HG03280 (cell line): ENCODE data around the gene TNF.

ENCODE experiments used
- ATAC-seq: cut with Tn5 transposase; IDR thresholded peaks from one replicate; pipeline ENCODE4 v1.9.1; 2021; ENCODE audit warnings: mild to moderate bottlenecking, moderate library complexity; ENCODE audit not compliant: unreplicated experiment

The TNF gene

GRCh38 chr6:31575335-31575901, at the start of gene TNF:
TNF (plus strand) TSS chr6:31575565; CDS start chr6:31575742, 177 bp downstream.
- ATAC-seq = no peak

DNA sequence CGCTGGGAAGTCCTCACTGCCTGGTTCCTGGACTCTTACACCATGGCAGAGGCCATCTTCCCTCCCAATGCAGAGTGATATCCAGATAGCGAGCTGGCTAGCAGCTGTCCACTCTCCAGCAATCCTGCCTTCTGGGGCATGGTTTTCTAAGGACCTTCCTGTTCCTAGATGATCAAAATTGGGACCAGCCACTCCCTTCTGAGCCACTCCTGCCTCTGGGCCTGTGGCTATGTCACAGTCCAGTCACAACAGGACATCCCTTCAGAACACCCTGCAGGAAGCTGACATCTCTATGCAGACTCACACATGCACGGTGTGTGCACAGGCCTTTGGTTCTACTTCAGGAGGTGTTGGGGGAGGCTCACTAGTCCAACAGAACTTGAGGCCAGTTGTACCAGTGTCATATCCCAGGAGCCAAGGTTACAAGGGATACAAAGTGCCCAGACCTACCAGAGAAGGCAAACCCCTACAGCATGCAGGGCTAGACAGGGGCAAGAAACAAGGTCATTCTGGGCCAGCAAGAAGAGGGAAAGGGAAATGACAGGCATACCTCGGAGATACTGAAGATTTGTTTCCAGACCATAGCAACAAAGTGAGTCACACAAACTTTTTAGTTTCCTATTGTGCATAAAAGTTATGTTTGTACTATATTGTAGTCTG, 49.3 kb upstream of the TNF start:
- ATAC-seq = no peak

- no peak for ATAC-seq
Measured at GRCh38 chr6:31528307-31528777, 47.0 kb upstream of the TNF start.

DNA sequence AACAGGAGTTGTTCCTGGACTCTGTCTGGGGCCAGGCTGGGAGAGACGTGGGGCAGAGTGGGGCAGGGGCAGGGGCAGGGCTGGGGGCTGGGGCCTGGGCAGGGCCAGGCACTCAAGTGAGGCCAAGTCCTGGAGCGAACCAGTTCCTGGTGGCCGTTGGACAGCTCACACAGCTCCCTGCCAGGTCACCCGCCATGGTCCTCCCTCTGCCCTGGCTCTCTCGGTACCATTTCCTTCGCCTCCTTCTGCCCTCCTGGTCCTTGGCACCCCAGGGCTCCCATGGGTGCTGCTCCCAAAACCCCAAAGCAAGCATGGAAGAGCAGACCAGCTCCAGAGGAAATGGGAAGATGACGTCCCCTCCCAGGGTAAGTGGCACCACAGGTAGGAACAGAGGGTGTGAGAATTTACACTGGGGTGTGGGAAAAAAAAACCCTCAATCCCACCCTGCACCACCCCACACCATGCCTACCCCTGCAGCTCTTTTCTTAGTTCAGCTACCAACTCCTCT, 46.5 kb upstream of the TNF start, which contains the start of gene MCCD1:
MCCD1 (plus strand) TSS at position 142 of the 508 bp plus-strand sequence; CDS start at position 195, 53 bp downstream.
- no peak for ATAC-seq

DNA sequence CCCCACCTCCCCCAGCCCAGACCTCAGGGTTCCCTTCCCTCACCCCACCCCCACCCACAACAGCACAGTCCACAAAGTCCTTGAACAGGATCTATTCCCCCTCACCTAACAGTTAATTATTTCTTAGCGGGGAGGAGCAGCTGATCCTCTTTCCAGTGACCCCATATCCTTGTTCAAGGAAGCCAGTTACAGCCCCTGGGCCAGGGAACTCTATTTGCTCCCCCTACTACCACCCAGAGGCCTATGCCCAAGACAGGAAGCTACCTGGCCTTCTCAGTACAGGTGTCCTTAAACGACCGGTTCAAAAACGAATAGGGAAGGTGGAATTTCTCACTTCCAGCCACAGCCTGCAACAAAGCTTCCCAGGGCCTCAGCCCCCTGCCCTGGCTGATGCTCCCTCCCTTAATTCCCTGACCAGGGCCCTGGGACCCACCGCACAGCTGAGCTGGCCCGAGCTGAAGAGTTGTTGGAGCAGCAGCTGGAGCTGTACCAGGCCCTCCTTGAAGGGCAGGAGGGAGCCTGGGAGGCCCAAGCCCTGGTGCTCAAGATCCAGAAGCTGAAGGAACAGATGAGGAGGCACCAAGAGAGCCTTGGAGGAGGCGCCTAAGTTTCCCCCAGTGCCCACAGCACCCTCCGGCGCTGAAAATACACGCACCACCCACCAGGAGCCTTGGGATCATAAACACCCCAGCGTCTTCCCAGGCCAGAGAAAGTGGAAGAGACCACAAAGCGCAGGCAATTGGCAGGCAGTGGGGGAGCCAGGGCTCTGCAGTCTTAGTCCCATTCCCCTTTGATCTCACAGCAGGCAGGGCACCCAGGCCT, 45.8 kb upstream of the TNF start:
- no peak for ATAC-seq

GRCh38 chr6:31530659-31531058, 44.7 kb upstream of the TNF start:
- no peak for ATAC-seq

DNA sequence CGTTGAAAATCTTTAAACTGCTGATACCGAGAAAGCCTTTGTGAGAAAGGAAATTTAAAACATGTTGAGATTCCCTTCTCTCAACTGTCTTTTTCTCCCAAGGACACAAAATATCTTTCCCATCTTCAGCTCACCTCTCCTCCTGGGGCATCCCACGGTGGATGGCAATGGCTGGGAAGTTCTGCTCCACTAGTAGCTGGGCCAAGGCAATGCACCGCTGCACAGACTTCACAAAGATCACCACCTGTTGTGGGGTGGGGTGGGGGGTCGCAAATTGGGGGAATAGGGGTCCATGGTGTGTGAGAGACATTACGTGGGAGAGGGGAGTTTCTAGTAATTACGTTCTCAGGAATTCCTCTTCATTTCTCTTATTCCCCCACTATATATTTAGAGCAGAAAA, 44.2 kb upstream of the TNF start:
- ATAC-seq = no peak

DNA sequence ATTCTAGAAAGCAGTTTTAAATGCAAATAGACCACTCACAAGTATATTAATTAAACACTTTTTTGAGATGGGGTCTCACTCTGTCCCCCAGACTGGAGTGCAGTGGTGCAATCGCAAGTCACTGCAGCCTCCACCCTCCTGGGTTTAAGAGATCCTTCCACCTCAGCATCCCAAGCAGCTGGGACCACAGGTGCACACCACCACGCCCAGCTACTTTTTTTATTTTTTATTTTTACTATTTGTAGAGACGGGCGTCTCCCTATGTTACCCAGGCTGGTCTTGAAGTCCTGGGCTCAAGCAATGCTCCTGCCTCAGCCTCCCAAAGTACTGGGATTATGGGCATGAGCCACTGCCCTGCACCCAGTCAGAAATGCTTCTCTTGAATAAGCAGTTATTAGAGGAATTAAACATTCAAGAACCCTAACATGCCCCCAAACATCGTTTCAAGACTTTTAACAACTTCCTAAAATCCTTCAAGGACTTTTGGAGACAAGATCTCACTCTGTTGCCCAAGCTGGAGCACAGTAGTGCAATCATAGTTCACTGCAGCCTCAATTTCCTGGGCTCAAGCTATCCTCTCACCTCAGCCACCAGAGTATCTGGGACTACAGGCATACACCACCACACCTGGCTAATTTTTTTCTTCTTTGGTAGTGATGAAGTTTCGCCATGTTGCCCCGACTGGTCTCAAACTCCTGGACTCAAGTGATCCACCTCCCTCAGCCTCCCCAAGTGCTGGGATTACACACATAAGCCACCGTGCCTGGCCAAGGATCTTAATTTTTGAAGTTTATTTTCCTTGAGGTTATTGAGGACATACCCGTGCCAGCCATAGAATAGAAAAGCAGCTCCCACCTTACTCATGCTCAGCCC, 43.4 kb upstream of the TNF start:
- no peak for ATAC-seq

GRCh38 chr6:31532644-31533454, 42.5 kb upstream of the TNF start:
- no peak for ATAC-seq

DNA sequence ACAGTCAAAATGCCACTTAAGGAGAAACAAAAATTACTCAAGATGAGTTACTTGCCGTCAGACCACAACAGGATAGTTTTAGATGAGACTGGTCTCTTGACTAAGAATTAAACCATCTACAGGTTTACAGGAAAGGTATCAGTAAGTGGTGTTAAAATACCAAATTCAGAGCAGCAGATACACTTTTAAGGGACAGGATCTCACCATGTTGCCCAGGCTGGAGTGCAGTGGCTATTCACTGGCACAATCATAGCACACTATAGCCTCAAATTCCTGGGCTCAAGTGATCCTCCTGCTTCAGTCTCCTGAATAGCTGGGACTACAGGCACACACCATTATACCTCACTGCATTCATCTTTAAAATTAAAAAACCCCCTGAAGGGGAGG, 41.9 kb upstream of the TNF start:
- no peak for ATAC-seq

- no peak for ATAC-seq
Measured at GRCh38 chr6:31534011-31534410, 41.4 kb upstream of the TNF start.

GRCh38 chr6:31534521-31535040, 40.8 kb upstream of the TNF start:
- ATAC-seq = no peak

DNA sequence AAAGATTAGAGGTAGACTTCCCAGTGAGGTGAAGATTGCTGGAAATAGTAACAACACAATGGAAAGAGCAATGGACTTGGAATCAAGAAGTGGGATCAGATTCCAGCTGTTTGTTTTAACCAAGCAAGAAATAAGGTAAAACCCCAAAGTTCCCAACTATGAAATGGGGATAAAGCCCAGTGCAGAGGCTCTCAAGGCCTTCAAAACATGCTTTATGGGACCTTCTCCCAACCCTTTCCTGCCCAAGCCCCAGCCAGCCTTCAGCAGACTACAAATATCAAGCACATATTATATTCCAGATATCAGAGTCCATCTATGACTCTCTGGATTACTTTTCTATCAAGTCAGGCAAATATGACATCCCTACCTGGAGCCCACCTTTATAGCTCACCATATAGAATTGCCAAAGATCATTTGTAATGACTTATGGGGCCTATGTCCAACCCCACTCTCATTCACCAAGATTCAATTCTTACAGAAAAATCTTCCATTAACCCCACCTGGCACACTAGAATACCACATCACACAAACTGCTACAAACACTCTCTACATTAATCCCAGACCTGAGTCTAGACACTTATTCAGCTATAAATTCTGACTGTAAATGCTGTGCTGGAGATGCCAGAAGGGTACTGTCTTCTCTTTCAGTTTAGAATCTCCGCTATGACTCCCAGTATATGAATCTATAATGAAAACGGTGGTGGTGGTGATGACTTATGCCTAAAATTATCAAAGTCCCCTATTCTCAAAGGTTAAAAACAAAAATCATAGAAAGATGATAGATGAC, 39.6 kb upstream of the TNF start:
- no peak for ATAC-seq

DNA sequence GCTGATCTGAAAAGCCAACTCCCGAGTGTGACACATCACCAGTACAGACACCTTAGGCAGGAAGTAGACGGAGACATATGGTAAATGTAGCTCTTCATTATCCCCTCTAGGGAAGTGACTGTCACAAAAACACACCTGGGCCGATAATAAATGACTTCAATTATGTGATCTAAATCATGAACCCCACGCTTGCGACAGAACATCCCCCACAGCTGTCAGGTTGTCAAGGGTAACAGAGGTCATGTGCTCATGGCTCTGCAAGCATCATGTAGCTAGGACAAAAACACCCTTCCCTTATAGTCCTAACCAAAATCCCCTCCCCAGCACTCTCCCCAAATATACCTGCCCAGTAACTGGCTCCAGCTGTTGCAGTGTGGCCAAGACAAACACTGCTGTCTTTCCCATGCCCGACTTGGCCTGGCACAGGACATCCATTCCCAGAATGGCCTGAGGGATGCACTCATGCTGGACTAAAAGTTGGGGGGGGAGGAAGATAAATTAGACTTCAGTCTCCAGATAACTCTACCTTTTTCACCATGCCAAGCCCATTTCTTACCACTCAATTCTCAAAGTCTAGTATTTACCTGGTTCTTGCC, 36.5 kb upstream of the TNF start:
- no peak for ATAC-seq

DNA sequence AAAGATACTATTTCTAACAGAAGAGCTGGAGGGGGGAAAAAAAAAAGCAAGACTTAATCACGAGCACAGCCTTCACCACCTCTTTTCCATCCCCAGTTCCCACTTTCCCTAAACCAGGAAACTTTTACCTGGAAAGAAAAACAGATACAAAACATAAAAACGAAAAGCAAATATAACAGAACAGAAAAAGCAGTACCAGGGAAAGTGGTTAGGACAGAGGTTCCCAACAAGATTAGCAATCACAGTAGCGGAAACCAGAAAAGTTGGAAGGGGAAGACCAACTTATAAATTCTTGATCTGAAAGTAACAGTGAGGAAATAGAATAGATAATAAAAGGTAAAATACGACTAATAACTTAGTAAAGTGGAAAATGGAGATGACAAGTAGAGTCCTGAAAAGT, 34.7 kb upstream of the TNF start:
- ATAC-seq = no peak

- no peak for ATAC-seq
Measured at GRCh38 chr6:31541059-31541657, 34.2 kb upstream of the TNF start.

GRCh38 chr6:31541658-31542521, 33.5 kb upstream of the TNF start, which contains the start of gene DDX39B:
DDX39B (minus strand) TSS chr6:31542003; CDS start chr6:31540532, 1,471 bp downstream.
- peak; percentile 63 for ATAC-seq
